ENCODE measurements around the gene ABCG5.

The ABCG5 gene

DNA sequence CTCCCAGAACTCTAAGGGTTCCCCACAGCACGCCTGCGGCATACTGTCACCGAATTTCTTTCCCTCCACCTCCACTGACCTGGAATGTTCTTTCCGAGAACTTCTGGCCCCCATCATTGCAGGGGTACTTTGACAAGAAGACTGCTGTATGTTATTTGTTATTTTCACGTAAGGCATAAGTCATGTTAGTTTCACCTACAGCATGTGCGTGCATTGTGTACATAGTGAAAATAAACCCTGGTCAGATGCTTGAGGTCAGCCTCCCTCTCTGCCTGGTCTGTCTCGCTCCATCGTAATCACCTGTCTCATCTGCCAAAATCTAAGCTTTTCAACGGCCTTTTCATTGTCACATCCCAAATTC is 4.2 kb upstream of the ABCG5 start:
- no peak for DNase-seq (ENCODE audit: extremely low read depth in 1 of 2, low read depth in 1 of 2)

DNA sequence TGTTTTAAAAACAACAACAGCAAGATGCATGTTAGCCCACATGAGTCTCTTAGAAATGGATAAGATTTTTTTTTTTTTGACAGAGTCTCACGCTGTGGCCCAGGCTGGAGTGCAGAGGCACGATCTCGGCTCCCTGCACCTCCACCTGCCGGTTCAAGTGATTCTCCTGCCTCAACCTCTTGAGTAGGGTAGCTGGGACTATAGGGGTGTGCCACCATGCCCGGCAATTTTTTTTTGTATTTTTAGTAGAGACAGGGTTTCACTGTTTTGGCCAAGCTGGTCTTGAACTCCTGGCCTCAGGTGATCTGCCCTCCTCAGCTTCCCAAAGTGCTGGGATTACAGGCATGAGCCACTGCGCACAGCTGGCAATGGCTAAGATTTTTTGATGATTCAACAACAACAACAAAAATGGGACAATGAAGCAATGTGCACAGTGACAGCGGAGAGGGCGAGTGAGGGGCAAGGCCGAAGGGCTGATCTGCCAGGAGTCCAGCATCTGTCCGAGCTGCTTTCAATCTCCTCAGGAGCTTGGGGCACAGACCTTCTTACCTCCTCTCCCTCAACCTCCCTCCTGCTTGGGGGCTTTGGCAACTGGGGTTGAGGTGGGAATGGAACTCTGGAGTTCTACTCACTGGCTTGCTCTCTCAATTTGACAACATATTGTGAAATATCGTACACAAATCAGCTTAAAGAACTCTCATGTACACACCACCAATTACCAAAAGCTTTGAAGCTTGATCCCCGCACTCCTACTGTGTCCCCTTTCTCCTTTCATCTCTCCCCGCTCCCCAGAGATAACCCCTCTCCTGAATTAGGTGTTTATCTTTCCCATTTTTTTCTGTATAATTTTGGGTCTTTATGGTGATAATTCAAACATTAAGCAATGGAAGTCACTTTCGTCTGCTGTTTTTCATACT is 3.6 kb upstream of the ABCG5 start:
- DNase-seq (ENCODE audit: extremely low read depth in 1 of 2, low read depth in 1 of 2), result no peak

DNA sequence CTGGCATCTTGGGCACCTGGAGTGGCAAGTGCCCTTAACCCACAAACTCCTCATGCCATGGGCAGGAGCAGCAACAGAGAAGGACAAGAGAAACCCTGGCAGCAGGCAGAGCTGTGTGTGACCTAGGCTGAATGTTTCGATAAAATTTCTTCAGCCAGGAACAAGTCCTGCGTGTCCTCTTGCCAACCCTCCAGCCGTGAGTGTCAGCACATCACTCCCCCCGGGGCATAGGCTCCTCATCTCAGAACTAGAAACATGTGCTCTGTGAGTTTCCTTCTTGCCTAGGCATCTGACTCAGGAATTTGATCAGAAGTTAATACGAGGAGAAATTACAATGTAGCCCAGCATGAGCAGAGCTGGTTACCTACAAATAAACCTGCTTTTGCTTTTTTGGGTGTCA is 2.3 kb upstream of the ABCG5 start:
- DNase-seq (ENCODE audit: extremely low read depth in 1 of 2, low read depth in 1 of 2), result no peak

DNA sequence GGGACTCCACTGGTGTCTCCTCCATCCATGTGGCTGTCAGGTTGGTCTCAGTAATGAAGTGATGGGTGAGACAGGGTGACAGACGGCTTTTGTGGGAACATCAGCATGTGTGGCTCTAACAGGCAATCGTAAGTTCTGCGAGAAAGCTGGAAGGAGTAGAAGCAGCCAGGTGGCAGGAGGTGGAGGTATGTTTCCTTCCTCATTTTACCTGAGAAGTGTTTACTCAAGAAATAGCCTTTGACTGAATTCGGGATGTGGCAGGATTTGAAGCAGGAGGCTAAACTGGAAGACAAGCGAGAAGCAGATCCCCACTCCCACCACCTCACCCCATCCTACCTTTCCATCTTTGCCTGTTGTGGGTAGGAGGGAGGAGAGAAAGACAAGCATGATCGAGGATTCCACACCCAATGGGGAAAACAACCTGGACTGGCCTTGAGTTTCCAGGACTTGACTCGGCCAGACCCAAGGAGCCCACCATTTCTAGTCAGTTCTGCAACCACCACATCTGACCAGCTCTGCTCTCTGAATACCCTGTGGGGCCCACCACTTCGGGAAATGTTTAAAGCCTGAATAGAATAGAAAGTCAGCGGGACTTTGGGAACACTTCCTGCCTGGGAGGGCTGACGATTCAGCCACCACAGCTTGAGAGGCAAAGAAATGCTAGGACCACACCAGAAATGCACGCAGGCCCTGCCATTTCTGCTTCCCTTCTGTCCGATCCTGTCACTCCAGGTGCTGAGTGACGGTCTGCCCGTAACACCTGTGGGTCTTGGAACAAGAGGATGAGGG is 1.3 kb upstream of the ABCG5 start:
- DNase-seq (ENCODE audit: extremely low read depth in 1 of 2, low read depth in 1 of 2), result no peak

DNA sequence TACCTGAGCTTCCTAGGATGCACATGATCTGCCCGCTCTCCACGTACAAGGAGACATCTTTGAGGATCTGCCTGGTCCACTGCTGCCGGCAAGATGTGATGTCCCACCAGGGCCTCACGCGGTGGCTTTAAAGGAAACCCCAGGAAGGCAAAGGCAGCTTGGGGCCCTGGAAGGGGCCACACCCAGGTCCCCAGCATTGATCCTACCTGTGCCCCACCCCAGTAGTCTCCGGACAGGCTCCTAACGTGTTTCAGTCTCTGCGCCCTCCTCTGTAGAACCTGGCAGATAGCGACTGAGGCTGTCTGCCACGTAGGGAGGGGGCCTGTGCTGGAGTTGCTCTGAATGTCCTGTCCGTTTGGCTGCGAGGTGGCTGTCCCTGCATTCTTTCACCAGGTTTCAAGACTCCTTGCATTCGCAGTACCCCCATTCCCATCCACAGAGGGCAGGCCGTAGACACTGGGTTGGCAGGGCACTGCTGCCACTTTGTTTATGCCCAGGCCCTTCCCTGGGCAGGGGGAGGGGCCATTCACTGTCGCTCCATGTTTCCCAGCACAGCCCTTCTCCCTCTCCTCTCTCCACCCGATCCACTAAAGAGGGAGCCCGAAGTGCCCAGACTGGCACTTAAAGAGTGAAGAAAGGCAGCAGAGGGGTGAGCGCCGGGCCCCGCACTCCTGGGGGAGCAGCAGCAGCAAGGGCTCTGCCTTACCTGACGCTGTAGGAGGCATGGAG is 644 bp downstream of the ABCG5 start:
- no peak for DNase-seq (ENCODE audit: extremely low read depth in 1 of 2, low read depth in 1 of 2)

DNA sequence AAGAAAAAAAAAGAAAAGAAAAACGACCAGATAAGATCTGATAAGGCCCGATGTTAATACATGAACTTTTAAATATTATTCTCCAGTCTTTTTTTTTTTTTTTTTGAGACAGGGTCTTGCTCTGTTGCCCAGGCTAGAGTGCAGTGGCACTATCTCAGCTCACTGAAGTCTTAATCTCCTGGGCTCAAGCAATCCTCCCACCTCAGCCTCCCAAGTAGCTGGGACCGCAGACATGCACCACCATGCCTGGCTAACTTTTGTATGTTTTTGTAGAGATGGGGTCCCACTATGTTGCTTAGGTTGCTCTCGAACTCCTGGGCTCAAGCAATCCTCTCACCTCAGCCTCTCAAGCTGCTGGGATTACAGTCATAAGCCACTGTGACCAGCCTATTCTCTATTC is 1.6 kb downstream of the ABCG5 start:
- no peak for DNase-seq (ENCODE audit: extremely low read depth in 1 of 2, low read depth in 1 of 2)

DNA sequence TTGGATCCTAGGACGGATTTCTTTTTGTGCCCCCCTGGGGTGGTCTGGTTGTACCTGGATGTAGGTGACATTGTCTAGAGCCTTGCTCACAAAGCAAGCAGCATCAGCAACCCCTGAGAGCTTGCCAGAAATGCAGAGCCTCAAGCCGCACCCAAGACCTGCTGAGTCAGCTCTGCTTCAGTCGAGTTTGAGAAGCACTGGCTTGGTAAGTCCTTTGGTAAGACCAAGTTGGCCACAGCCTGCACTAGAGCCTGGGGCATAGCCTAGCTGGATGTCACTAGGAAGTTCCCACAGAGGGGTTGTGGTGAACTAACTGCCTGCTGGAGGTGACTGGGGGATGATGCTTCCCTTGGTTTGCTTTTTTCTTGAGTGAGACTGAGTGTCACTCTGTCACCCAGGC is 6.2 kb downstream of the ABCG5 start:
- DNase-seq (ENCODE audit: extremely low read depth in 1 of 2, low read depth in 1 of 2), result no peak

DNA sequence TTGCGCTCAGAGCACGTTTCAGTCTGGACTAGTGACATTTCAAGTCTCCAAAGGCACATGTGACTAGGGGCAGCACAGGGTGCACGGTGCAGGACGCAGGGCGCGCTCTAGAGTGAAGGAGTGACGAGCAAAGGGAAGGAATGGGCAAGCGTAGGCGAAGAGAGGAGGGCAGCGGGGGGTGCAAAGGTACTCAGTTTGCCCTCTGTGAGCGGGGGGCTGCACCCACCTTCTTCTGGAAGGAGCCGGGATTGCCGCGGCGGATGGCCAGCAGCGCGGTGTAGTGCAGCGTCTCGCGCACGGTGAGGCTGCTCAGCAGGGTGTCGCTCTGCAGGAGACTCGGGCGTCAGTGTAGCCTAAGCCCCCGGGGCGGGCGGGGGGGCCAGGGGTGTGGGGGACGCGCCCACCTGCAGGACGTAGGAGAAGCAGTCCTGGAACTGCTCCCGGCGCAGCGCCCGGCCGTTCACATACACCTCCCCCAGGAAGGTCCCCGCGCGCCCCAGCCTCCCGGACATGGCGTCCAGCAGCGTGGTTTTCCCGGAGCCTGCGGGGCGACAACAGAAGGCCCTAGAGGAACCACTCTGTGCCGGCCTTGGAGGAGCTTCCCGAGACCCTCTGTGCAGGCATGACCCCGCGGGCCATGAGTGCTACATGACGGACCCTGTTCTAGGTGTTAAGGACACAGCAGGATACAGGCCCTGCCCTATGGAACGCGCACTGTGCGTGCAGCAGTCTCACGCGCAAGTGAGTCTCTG is 6.9 kb downstream of the ABCG5 start:
- DNase-seq (ENCODE audit: extremely low read depth in 1 of 2, low read depth in 1 of 2), result no peak

DNA sequence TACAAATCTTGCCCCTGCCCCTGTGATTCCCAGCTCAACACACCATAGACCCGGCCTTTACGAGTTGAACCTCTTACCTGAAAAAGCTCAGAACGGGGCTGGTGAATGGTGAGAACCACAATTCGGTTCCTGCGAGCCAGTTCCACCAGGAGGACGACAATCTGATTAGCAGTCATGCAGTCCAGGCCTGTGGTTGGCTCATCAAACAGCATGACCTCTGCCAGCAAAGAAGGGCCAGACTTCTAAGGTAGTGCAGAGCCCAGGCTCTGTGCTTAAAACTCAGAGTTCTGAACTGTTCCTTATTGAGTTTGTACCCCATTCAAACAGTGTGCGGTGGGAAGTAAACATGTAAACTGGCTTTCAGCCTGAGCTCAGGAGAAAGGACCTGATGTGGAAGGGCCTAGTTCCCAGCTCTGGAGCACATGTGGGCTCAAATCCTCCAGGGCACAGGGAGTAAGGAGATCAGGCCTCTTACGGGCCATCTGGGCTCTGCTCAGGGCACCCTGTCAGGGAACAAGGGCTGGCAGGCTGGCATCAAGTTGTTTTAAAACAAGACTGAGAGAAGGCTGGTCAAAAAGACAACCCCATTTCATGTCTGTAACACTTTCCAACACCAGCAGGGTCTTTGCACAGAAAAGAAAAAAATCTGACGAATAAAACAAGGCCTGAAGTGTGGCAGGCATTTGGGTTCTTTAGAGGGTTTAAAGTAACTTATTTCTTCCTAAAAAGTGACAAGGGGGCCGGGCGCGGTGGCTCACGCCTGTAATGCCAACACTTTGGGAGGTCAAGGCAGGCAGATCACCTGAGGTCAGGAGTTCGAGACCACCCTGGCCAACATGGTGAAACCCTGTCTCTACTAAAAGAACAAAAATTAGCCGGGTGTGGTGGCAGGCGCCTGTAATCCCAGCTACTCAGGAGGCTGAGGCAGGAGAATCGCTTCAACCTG is 12.1 kb downstream of the ABCG5 start:
- DNase-seq (ENCODE audit: extremely low read depth in 1 of 2, low read depth in 1 of 2), result no peak

DNA sequence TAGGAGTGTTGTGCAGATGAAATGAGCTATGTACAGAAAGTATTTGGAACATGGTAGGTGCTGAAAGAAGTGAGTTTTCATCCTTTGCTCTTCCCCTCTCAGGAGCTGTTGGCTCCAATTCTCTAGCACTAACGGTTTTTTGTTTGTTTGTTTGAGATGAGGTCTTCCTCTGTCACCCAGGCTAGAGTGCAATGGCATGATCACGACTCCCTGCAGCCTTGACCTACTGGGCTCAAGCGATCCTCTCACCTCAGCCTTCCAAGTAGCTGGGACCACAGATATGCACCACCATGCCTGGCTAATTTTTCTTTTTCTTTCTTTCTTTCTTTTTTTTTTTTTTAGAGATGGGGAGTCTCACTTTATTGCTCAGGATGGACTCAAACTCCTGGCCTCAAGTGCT is 12.8 kb downstream of the ABCG5 start:
- DNase-seq (ENCODE audit: extremely low read depth in 1 of 2, low read depth in 1 of 2), result no peak

DNA sequence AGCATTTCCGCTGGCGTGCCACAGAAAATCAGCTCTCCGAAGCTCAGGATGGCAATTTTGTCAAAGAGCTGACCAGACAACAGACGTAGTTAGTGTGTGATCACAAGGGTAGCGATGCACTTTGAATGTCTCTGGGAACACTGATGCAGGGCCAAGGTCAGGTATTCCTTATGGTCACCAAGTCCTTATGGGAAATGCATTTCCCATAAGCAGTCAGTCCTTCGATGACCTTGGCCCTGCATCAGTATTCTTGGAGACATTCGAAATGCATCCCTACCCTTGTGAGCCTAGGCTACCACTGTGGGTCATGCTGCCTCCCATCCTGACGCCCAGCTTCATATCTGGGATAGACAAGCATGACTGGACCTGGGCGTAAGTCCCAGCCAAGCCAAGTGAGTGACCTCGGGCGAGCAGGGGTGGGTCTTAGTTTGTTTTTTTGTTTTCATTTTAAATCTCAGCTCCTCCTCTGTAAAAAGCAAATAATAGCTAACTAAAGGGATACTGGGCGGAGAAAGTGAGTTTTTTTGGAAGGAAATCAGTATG is 13.6 kb downstream of the ABCG5 start:
- no peak for DNase-seq (ENCODE audit: extremely low read depth in 1 of 2, low read depth in 1 of 2)

DNA sequence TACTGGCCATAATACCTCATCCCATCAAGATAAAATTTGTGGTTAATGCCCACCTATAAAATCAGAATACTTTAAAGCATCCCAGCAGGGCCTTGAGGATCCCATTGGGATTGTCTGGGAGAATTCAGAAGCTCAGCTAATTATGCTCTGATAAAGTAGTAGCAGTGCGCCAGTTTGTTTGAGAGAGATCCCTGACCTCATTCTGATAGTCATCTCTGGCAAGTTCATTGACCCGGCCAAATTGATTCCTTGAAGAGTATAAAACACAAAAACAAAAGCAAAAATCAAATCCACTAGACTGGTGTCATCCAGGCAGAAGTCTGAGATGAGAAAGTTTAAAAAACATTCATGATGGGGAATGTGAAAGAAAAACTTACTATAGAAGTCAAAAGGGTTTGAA is 14.1 kb downstream of the ABCG5 start:
- DNase-seq (ENCODE audit: extremely low read depth in 1 of 2, low read depth in 1 of 2), result no peak

DNA sequence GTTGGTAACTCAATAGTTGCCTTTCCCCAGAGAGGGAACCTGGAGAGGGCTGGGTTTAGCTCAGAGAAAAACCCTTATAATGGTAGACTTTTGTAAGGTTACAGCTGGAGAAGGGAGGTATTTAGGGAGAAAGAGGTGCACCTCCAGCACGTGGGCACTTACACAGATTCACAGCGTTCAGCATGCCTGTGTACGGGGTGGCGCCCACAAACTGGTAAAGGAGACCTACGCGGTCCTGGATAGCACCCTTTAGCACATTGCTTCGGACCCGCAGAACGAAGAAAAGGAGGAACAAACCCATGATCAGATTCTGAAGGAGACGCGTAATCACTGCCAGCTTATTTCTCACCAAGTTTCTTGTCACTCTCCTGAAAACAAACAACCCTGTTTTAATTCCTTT is 14.9 kb downstream of the ABCG5 start:
- no peak for DNase-seq (ENCODE audit: extremely low read depth in 1 of 2, low read depth in 1 of 2)

DNA sequence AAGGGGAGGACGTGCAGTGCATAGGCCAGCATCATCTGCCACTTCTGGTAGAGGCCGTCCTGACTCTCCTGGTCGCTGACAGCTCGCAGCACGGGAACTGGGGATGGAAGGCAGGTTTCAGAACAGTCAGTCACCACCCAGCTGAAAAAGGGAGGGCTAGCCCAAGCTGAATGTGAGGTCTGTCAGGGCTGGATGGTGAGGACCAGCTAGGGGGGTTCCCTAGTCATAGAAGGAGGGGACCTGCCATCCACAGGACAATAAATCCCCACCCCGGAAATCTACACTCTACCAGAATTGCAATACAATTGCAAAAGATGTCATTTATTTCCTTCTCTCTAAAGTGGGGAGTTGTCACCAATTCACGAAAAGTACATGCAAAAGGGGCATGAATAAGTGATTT is 15.8 kb downstream of the ABCG5 start:
- DNase-seq (ENCODE audit: extremely low read depth in 1 of 2, low read depth in 1 of 2), result no peak

DNA sequence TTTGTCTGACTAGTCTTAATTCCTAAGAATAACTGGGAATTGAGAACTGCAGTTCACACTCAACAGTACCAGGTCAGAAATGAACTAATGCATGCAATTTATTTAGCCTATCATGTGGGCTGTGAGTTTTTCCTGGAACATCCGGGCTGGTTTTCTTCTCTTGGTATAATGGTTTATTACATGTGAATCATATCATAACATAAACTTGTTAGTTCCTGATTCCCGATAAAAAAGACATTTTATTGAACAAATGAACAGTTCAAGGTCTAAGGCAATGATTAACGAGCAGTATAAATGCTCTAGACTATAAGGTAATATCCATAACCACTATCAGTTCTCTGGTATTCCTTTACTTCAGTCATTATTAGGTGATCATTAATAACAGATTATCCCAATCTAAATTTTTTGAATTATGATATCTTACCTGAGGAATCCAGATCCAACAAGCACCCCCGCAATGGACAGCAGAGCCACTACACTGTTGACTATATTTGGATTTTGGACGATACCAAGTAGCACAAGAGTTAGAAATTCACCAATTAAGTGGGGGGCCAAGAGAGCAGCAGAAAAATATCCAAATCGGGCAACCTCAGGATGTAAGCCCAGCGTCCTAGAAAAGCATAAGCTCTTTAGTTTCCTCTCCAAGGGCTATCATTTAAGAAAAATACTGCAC is 19.0 kb downstream of the ABCG5 start:
- no peak for DNase-seq (ENCODE audit: extremely low read depth in 1 of 2, low read depth in 1 of 2)

DNA sequence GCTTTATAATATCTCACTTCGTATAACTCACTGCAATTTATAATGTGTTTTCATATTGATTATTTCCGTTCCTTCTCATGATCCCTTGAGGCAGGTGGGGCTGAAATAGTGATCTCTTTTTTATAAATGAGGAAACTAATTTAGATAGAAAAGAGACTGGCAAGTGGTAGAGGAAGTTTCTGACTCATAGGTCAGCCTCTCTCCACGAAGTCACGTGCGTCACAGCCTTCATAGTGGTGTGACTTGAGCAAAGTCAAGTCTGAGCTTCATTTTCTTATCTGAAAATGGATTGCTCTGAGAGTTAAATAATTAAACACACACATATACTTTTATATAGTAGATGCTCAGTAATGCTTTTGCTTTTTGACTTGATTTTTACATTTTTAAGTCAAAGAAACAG is 19.9 kb downstream of the ABCG5 start:
- no peak for DNase-seq (ENCODE audit: extremely low read depth in 1 of 2, low read depth in 1 of 2)

DNA sequence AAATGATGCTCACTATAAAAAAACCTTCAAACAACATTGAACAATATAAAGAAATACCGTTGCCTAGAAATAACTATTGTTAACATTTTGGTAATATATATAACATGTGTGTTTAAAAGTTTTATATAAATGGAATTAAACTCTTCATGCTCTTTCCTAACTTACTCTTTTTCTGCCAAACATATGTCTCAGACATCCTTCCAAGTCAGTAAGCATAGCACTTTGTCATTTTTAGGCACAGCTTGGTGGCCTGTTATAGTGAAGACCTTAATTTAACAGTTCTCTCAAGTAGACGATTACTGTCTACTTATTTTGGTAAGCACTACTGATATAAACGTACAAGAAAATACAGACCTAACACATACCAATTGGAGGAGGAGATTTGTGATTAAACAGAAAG is 23.9 kb downstream of the ABCG5 start:
- DNase-seq (ENCODE audit: extremely low read depth in 1 of 2, low read depth in 1 of 2), result no peak

DNA sequence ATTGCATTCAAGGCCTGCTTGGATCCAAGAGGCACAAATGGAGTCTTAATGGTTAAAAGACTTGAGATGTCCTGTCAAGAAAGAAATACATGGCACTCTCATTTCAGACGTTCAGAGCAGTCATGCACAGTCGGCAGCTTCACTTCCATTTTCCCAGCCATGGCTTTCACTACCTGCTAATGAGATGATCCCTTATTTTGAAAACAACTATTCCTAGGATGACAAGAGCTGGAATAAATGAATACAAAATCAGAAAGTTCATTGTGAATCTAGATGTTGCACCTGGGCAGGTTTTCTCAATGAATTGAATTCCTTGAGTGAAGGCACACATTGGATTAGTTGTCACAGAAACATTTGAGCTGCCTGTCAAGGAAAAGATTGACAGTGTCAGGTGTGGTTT is 25.7 kb downstream of the ABCG5 start:
- no peak for DNase-seq (ENCODE audit: extremely low read depth in 1 of 2, low read depth in 1 of 2)

DNA sequence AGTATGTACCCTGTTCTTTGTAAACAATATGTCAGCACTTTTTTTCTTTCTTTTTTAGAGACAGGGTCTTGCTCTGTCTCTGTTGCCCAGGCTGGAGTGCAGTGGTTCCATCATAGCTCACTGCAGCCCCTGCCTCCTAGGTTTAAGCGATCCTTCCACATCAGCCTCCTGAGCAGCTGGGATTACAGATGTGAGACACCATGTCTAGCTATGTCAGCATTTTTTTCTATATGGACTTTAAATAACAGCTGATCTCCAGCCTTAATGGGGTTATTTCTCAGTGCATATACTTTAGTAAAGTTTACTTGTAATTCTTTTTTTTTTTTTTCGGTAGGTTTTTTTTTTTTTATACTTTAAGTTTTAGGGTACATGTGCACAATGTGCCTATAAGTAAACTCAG is 26.6 kb downstream of the ABCG5 start:
- DNase-seq (ENCODE audit: extremely low read depth in 1 of 2, low read depth in 1 of 2), result no peak
